Kidney (tissue), 14 donors: ENCODE results near the gene DOHH. TPM values are rescaled to one million over a fixed set of nuclear protein-coding genes. Genes with fewer than 3 reads are reported as not detected.

Source experiments
- DNase-seq, 5 donors: peaks; one replicate each; pipeline ENCODE4 v3.0.0-alpha.2; 2013 to 2020
- FAIRE-seq: peaks from 2 replicates; lab custom pipeline; 2012; peaks lifted over from hg19 to GRCh38; lab: Jason Lieb, UNC
- H3K27ac ChIP-seq, 2 donors: one replicate each; pipeline ENCODE4 v1.7.0; 2013; ENCODE audit warnings: low read depth in 2 of 2, low read length in 2 of 2, inconsistent platforms in 1 of 2
- H3K27me3 ChIP-seq: one replicate; pipeline ENCODE4 v1.7.1; 2013; ENCODE audit warnings: low read length, inconsistent platforms; ENCODE audit not compliant: control insufficient read depth, insufficient read depth
- H3K36me3 ChIP-seq, 3 donors: one replicate each; pipeline versions ENCODE4 v1.7.0 to v1.7.1; 2013; ENCODE audit warnings: low read length in 3 of 3, control low read depth in 1 of 3, inconsistent platforms in 1 of 3; ENCODE audit not compliant: insufficient read depth in 3 of 3, control insufficient read depth in 2 of 3
- H3K4me1 ChIP-seq, 3 donors: one replicate each; pipeline versions ENCODE4 v1.7.0 to v1.7.1; 2013; ENCODE audit warnings: low read length in 3 of 3, inconsistent platforms in 1 of 3, low read depth in 1 of 3; ENCODE audit not compliant: control insufficient read depth in 2 of 3, insufficient read depth in 2 of 3
- H3K4me3 ChIP-seq, 3 donors: one replicate each; pipeline versions ENCODE4 v1.7.0 to v1.8.1; 2013; ENCODE audit warnings: low read length in 3 of 3, control low read depth in 1 of 3, inconsistent platforms in 1 of 3
- H3K9ac ChIP-seq, 3 donors: one replicate each; pipeline versions ENCODE4 v1.7.0 to v1.7.1; 2013; ENCODE audit warnings: low read length in 3 of 3, control low read depth in 1 of 3, inconsistent platforms in 1 of 3
- H3K9me3 ChIP-seq, 3 donors: one replicate each; pipeline versions ENCODE4 v1.7.0 to v1.7.1; 2013; ENCODE audit warnings: low read length in 3 of 3, control low read depth in 1 of 3, inconsistent platforms in 1 of 3; ENCODE audit not compliant: control insufficient read depth in 2 of 3, insufficient read depth in 1 of 3
- intact Hi-C: fragments of 100-400 bp; cut with DNase I; formaldehyde crosslinking; loops from one replicate; pipeline ENCODE4 v1.11.1; 2022
- polyA plus RNA-seq: library from polyadenylated mRNA; stranded (reverse); fragments of 350-450 nt; fragmentation: Illumina TruSeq; extraction: RNeasy Lipid Tissue Mini Kit (QIAGEN cat#74804); gene quantifications from one replicate; pipeline ENCODE4 v1.2.3, GENCODE V29; 2014; ENCODE audit warnings: low read depth, low replicate concordance; ENCODE audit not compliant: insufficient read depth
- total RNA-seq: library from RNA; stranded (reverse); fragmentation: NEBNext Ultra II Directional; extraction: Animal tissue kit (Norgen Biotek cat#: 25700); gene quantifications from one replicate; pipeline ENCODE4 v1.2.1, GENCODE V29; 2021
- TF ChIP-seq, protein P1 (sequence below): IDR thresholded peaks from 3 replicates; pipeline ENCODE4 v1.5.1; 2012; ENCODE audit warnings: mild to moderate bottlenecking, moderate library complexity, borderline replicate concordance; ENCODE audit not compliant: insufficient read depth; ENCODE audit errors: extremely low read depth
- donor health status: control.
- donor health status: control.
- donor health status: control.
- donor health status: control.
- donor health status: control.
- donor health status: DM: yes; HTN: yes; CAD: no.
- donor health status: Normal renal cell carcinoma (clear cell type).

Gene DOHH
- total and polyA plus RNA-seq, 2 donors from 2014 or later: 12.2 to 20.2 TPM

DNA sequence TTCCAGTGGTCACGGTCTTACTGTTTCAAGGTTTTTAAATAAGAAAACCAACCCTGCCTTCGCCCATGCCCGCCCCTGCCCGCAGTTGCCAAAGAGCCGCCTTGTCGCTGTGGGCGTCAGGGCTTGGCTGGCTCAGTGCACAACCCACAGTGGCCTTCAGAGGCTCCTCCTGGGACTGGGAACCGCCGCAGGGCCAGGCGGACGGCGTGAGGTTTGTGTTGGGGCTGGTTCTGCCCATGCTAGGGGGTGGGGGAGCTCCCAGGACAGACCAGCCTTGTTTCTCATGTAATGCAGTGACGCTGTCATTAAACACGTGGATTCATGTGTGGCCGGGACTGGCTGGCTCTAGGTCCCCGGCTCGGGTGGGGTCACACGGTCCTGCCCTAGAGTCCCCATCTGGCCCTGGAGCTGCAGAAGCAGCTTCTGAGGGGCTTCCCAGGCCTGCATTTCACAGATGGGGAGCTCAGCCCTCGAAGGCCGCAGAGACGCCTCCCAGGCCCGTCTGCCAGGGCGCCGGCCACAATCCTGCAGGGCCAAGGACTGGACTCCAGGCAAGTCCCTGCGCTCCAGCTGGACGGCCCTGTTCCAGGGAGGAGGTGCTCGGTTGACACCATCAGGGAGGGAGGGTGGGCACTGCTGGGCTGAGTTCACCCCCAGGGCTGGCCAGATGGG is 36.1 kb upstream of the DOHH start:
- Histone ChIP-seq H3K9ac (no peak overlapping the region), H3K27me3 (no peaks in the 10 kb centered on the region), H3K4me1 (no peaks in the 10 kb centered on the region), H3K9me3 (no peaks in the 10 kb centered on the region), H3K27ac (no peak overlapping the region), H3K36me3 (peaks cover 0 to 10% (median 6%) of the 10 kb centered on the region in 3 donors), H3K4me3 (no peak overlapping the region)
- DNase-seq: peak in 1 of 5 donors; percentile 74
- intact Hi-C loops: no loop called here
- TF ChIP-seq, protein P1, sequence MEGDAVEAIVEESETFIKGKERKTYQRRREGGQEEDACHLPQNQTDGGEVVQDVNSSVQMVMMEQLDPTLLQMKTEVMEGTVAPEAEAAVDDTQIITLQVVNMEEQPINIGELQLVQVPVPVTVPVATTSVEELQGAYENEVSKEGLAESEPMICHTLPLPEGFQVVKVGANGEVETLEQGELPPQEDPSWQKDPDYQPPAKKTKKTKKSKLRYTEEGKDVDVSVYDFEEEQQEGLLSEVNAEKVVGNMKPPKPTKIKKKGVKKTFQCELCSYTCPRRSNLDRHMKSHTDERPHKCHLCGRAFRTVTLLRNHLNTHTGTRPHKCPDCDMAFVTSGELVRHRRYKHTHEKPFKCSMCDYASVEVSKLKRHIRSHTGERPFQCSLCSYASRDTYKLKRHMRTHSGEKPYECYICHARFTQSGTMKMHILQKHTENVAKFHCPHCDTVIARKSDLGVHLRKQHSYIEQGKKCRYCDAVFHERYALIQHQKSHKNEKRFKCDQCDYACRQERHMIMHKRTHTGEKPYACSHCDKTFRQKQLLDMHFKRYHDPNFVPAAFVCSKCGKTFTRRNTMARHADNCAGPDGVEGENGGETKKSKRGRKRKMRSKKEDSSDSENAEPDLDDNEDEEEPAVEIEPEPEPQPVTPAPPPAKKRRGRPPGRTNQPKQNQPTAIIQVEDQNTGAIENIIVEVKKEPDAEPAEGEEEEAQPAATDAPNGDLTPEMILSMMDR: no peak
- no peak for FAIRE-seq

DNA sequence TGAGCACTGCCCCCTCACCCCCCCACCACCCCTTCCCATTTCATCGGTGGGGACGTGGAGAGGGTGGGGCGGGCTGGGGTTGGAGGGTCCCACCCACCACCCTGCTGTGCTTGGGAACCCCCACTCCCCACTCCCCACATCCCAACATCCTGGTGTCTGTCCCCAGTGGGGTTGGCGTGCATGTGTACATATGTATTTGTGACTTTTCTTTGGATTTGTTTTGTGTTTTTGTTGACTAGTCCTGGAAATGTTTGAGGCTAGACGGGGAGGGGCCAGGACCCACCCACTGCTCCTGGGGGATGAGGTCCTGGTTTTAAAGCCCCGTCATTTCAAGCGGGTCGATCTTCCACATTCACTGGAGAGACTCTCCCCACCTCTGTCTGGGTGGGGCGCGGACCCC is 35.5 kb upstream of the DOHH start:
- TF ChIP-seq, protein P1: no peak
- Histone ChIP-seq H3K9ac (no peak overlapping the region), H3K4me1 (no peaks in the 10 kb centered on the region), H3K27ac (no peak overlapping the region), H3K27me3 (no peaks in the 10 kb centered on the region), H3K4me3 (no peak overlapping the region), H3K9me3 (no peaks in the 10 kb centered on the region), H3K36me3 (peaks cover 0 to 10% (median 9%) of the 10 kb centered on the region in 3 donors)
- DNase-seq: no peak
- no peak for FAIRE-seq
- intact Hi-C loops: no loop called here

DNA sequence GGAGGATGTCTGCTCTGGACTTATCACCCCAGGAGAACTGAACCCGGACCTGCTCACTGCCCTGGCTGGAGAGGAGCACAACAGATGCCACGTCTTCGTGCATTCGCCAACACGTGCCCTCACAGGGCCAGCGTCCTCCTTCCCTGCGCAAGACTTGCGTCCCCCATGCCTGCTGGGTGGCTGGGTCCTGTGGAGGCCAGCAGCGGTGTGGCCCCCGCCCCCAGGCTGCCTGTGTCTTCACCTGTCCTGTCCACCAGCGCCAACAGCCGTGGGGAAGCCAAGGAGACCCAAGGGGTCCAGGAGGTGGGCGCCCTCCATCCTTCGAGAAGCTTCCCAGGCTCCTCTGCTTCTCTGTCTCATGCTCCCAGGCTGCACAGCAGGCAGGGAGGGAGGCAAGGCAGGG is 35.1 kb upstream of the DOHH start:
- DNase-seq (peak in 1 of 5 donors; percentile 73), FAIRE-seq (no peak)
- Histone ChIP-seq H3K27me3 (no peaks in the 10 kb centered on the region), H3K4me3 (no peak overlapping the region), H3K4me1 (no peaks in the 10 kb centered on the region), H3K27ac (no peak overlapping the region), H3K36me3 (peaks cover 0 to 12% (median 10%) of the 10 kb centered on the region in 3 donors), H3K9me3 (no peaks in the 10 kb centered on the region), H3K9ac (no peak overlapping the region)
- intact Hi-C loops: no loop called here
- TF ChIP-seq, protein P1: no peak

DNA sequence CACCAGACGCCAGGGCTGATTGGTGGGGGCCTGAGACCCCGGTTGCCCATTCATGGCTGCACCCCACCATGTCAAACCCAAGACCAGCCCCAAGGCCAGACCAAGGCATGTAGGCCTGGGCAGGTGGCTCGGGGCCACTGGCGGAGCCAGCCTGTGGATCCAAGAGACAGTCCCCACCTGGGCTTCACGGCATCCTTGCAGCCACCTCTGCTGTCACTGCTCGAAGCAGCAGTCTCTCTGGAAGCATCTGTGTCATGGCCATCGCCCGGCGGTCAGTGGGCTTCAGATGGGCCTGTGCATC is 34.7 kb upstream of the DOHH start:
- Histone ChIP-seq H3K27ac (no peak overlapping the region), H3K36me3 (peaks cover 0 to 13% (median 10%) of the 10 kb centered on the region in 3 donors), H3K27me3 (no peaks in the 10 kb centered on the region), H3K4me1 (no peaks in the 10 kb centered on the region), H3K9me3 (no peaks in the 10 kb centered on the region), H3K4me3 (no peak overlapping the region), H3K9ac (no peak overlapping the region)
- DNase-seq (no peak), FAIRE-seq (no peak)
- TF ChIP-seq, protein P1: no peak
- intact Hi-C loops: no loop called here
